Breast epithelium (tissue), 4 donors: ENCODE data around the gene IGFLR1. TPM values are rescaled to one million over a fixed set of nuclear protein-coding genes. Genes with fewer than 3 reads are reported as not detected.

Source experiments
- DNase-seq, 2 donors: peaks; one replicate each; pipeline ENCODE4 v3.0.0-alpha.2; 2019; ENCODE audit warnings: low spot score in 2 of 2
- H3K27ac ChIP-seq, 2 donors: fragments of 200-600 bp; sonication (generic) in 1 of 2; one replicate each; pipeline ENCODE4 v1.5.1; 2016 to 2019; ENCODE audit warnings: mild to moderate bottlenecking in 1 of 2
- H3K27me3 ChIP-seq, 2 donors: fragments of 200-600 bp; sonication (generic) in 1 of 2; one replicate each; pipeline versions ENCODE4 v1.5.1 to v1.6.0; 2017 to 2019; ENCODE audit warnings: control low read depth in 1 of 2, mild to moderate bottlenecking in 1 of 2
- H3K36me3 ChIP-seq: fragments of 200-600 bp; one replicate; pipeline ENCODE4 v1.5.1; 2019
- H3K4me1 ChIP-seq, 2 donors: fragments of 200-600 bp; sonication (generic); one replicate each; pipeline ENCODE4 v1.5.1; 2016 to 2019; ENCODE audit warnings: control low read depth in 1 of 2
- H3K4me3 ChIP-seq, 3 donors: fragments of 200-600 bp; sonication (generic); 1 replicate in 2 of 3; 2 replicates in 1 of 3; pipeline ENCODE4 v1.5.1; 2016 to 2019; ENCODE audit warnings: mild to moderate bottlenecking in 3 of 3, moderate library complexity in 2 of 3
- H3K9me3 ChIP-seq, 2 donors: fragments of 200-600 bp; sonication (generic) in 1 of 2; one replicate each; pipeline ENCODE4 v1.5.1; 2016 to 2019; ENCODE audit warnings: control low read depth in 1 of 2
- POLR2A ChIP-seq: fragments of 450-650 bp; IDR thresholded peaks from one replicate; pipeline ENCODE4 v1.6.1; 2016; ENCODE audit warnings: antibody characterized with exemption, mild to moderate bottlenecking, moderate library complexity
- POLR2AphosphoS5 ChIP-seq, 3 donors: sonication (generic); formaldehyde crosslinking; IDR thresholded peaks; one replicate each; pipeline ENCODE4 v1.6.1; 2017; ENCODE audit warnings: antibody characterized with exemption in 3 of 3
- intact Hi-C: fragments of 100-400 bp; cut with DNase I; formaldehyde crosslinking; loops from one replicate; pipeline ENCODE4 v1.15.1; 2023; ENCODE audit warnings: low total_unique reads
- total RNA-seq, 3 donors: library from RNA; depleted of rRNA; stranded (reverse); fragments of >200 nt; gene quantifications; one replicate each; pipeline ENCODE4 v1.1.0, GENCODE V29; 2016
- TF ChIP-seq, protein P1 (sequence below), 3 donors: fragments of 450-650 bp; IDR thresholded peaks; one replicate each; pipeline ENCODE4 v1.5.1; 2016 to 2017; ENCODE audit warnings: antibody characterized with exemption in 3 of 3, mild to moderate bottlenecking in 3 of 3, moderate library complexity in 3 of 3

The IGFLR1 gene
- total RNA-seq, 3 donors from 2014 or later, result 8.8 to 16.1 (median 14.1) TPM

DNA sequence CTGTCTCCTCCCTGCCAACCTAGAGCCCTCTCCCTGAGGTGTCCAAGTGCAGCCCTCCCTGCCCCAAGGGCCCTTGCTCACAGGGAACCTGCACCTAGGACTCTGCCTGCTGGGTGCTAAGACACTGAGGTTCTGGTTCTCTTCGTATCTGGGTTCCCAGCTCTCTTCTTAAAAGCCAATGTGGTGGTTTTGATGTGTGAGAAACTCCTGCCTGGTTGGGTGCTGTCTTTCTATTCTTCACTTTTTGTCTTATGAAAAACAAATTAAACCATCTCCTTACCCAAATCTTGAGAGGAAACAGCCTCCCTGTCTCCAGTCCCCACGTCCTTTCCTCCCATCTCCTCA lies 28.8 kb downstream of the IGFLR1 start:
- DNase-seq, result no peak
- peaks cover 8% of the 10 kb centered on the region in 2 donors for H3K4me1 ChIP-seq
- intact Hi-C loops, result no loop called here
- no peaks in the 10 kb centered on the region for H3K9me3 ChIP-seq
- TF ChIP-seq, protein P1, sequence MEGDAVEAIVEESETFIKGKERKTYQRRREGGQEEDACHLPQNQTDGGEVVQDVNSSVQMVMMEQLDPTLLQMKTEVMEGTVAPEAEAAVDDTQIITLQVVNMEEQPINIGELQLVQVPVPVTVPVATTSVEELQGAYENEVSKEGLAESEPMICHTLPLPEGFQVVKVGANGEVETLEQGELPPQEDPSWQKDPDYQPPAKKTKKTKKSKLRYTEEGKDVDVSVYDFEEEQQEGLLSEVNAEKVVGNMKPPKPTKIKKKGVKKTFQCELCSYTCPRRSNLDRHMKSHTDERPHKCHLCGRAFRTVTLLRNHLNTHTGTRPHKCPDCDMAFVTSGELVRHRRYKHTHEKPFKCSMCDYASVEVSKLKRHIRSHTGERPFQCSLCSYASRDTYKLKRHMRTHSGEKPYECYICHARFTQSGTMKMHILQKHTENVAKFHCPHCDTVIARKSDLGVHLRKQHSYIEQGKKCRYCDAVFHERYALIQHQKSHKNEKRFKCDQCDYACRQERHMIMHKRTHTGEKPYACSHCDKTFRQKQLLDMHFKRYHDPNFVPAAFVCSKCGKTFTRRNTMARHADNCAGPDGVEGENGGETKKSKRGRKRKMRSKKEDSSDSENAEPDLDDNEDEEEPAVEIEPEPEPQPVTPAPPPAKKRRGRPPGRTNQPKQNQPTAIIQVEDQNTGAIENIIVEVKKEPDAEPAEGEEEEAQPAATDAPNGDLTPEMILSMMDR (IDR thresholded peaks at IDR 0.05), result no peak
- TF ChIP-seq POLR2AphosphoS5 (IDR thresholded peaks at IDR 0.05) (no peak), POLR2A (no peak)
- H3K4me3 ChIP-seq, result no peak overlapping the region
- H3K27me3 ChIP-seq, result no peaks in the 10 kb centered on the region
- H3K36me3 ChIP-seq, result no peaks in the 10 kb centered on the region
- no peak overlapping the region for H3K27ac ChIP-seq

DNA sequence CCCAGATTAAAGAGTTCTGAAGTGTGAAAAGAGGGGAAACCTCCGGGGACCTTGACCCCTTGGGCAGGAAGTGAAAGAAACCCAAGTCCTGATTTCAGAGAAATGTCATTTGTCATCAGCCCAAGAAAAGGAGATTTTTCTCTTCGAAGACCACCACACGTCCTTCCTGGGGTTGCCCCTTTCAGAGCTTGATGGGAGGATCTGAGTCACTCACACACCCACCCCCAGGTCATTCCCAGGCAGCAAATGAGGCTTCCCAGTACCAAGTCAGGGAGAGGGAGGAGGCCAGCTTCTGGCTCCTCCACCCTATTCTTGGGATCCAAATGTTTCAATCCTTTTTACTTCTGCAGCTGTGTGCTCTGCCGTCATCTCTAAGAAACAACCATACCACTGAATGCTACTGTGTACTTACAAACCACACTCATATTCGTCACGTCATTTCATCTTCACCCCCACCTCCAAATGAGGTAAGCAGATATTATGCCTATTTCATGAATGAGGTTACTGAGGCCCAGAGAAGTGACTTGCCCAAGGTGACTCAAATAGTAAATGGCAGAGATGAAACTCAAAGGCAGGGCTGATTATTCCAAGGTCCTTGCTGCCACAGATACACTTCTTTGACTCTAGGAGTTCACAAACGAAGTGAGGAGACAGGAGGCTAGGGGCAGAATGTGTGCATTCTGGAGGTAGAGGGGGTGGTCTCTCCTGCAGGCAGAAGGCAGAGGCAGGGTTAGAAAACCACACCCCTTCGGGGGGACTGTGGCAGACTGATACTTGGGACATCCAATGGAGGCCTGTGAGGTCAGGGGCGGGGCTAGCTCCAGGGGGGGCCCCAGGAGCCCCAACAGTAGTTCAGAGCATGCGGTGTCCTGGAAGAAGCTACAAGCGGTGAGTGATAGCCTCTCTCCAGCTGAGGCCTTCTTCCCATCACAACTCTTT lies 29.4 kb downstream of the IGFLR1 start:
- Histone ChIP-seq H3K9me3 (no peaks in the 10 kb centered on the region), H3K4me1 (peaks cover 8% of the 10 kb centered on the region in 2 donors), H3K4me3 (no peak overlapping the region), H3K27ac (no peak overlapping the region), H3K36me3 (no peaks in the 10 kb centered on the region), H3K27me3 (no peaks in the 10 kb centered on the region)
- DNase-seq, result no peak
- TF ChIP-seq POLR2AphosphoS5 (IDR thresholded peaks at IDR 0.05), result no peak
- intact Hi-C loops, result no loop called here

DNA sequence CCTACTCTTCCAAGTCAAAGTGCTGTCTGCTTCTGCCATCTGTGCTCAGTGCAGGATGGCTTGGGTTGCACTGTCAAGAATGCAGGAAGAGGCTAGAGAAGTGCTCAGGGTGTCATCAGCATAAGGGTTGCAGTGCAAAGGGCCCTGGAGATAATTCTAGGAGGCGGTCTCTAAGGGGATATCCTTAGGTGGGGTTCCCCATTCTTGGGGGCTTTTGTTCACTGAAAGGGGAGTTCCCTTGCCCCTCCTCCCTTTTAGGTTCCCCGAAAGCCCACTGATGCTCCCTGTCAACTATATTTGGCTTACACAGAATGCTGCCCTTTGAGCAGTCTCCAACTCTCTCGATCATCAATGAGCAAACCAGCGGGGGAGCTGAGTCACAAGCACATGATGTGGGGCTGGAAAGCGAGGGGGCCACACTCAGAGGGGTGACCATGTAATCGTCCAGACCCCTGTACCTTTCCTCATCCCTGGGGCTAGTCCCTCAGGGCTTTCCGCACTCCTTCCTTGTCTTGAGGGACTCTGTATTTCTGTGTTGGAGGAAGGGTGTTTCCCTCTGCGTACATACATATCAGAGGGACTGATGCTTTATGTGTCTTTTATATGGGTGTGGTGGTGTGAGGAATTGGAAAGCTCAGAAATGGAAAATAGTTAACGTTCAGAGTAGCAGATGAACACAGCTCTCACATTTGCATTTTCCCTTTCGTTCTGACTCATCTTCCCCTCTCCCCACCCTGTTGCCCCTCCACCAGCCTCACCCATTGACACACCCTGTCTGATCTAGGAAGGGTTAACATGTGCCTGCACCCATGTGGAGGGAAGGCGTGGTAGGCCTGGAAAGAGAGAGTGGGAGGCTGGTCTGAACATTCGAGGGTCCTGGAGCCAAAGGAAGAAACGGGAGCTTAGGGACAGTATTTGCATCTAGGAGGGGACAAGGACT lies 31.2 kb downstream of the IGFLR1 start:
- TF ChIP-seq, protein P1 (IDR thresholded peaks at IDR 0.05), result no peak
- DNase-seq, result no peak
- Histone ChIP-seq H3K27me3 (no peaks in the 10 kb centered on the region), H3K9me3 (no peaks in the 10 kb centered on the region), H3K4me3 (no peak overlapping the region), H3K36me3 (no peaks in the 10 kb centered on the region), H3K4me1 (peaks cover 7 to 8% of the 10 kb centered on the region in 2 donors), H3K27ac (no peak overlapping the region)
- intact Hi-C loops, result no loop called here

GRCh38 chr19:35708391-35708790 lies 33.9 kb downstream of the IGFLR1 start:
- no peaks in the 10 kb centered on the region for H3K4me1 ChIP-seq
- H3K4me3 ChIP-seq, result no peak overlapping the region
- intact Hi-C loops, result no loop called here
- no peak for DNase-seq
- no peaks in the 10 kb centered on the region for H3K9me3 ChIP-seq
- no peaks in the 10 kb centered on the region for H3K36me3 ChIP-seq
- no peak overlapping the region for H3K27ac ChIP-seq
- no peaks in the 10 kb centered on the region for H3K27me3 ChIP-seq
- TF ChIP-seq POLR2AphosphoS5 (IDR thresholded peaks at IDR 0.05) (no peak), POLR2A (no peak)
- TF ChIP-seq, protein P1 (IDR thresholded peaks at IDR 0.05), result no peak

DNA sequence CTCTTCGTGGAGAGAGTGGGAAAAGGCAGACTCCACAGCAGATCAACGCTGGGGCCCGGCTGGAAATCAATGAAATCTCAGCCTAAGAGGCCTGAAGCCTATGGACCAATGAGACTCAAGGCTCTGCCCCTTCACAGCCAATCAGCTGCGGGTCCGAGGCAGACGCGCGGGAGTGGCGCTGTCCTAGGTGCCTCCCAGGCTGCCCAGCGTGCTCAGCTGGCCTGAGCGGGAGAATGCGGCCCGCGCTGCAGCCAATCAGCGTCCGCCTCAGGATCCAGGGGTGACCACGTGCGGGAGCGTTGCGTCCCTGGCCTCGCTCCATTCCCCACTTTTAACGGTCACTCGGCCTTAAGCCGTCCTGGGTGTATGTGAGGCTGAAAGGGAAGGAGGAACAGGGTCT lies 38.0 kb downstream of the IGFLR1 start, which contains the start of gene ZBTB32:
TSS of gene ZBTB32 (plus strand) at position 341 of the 400 bp plus-strand sequence. CDS start 10,069 bp downstream, outside the sequence.
- intact Hi-C loops, result no loop called here
- no peak for DNase-seq
- H3K27me3 ChIP-seq, result no peaks in the 10 kb centered on the region
- no peaks in the 10 kb centered on the region for H3K36me3 ChIP-seq
- H3K4me1 ChIP-seq, result no peaks in the 10 kb centered on the region
- no peak within 1 kb of the TSS for H3K4me3 ChIP-seq
- no peaks in the 10 kb centered on the region for H3K9me3 ChIP-seq
- no peak for TF ChIP-seq POLR2AphosphoS5 (IDR thresholded peaks at IDR 0.05)
- TF ChIP-seq POLR2A, result no peak
- TF ChIP-seq, protein P1 (IDR thresholded peaks at IDR 0.05), result no peak
- no peak within 1 kb of the TSS for H3K27ac ChIP-seq
